B cell (primary cell): Measurements from ENCODE around the gene CTSG. TPM values are rescaled to one million over a fixed set of nuclear protein-coding genes. Genes with fewer than 3 reads are reported as not detected.

Source experiments
- ATAC-seq: fragments of 200-7000 bp; cut with Tn5 transposase; one replicate; pipeline ENCODE4 v1.10.0; 2021; ENCODE audit warnings: low read depth, mild to moderate bottlenecking, moderate number of reproducible peaks, moderate library complexity
- CTCF ChIA-PET: fragments of 350-600 bp; sonication (Branson Sonifier 250); formaldehyde crosslinking; loops from one replicate; lab custom pipeline; 2021; ENCODE audit warnings: antibody characterized with exemption, inconsistent platforms; lab: Charles Lee
- POLR2A ChIA-PET: fragments of 350-600 bp; sonication (Branson Sonifier 250); formaldehyde crosslinking; loops from one replicate; lab custom pipeline; 2021; ENCODE audit warnings: antibody characterized with exemption; lab: Charles Lee
- DNase-seq: peaks from one replicate; pipeline ENCODE4 v3.0.0; 2013
- H2AFZ ChIP-seq: 2 replicates; pipeline ENCODE4 v1.6.1; 2012; ENCODE audit warnings: mild to moderate bottlenecking, low read depth, low read length; ENCODE audit not compliant: insufficient read depth, poor library complexity, severe bottlenecking
- H3K27ac ChIP-seq, 2 donors: 1 replicate in 1 of 2; 2 replicates in 1 of 2; pipeline ENCODE4 v1.5.1; 2012 to 2013; ENCODE audit warnings: low read length in 2 of 2, mild to moderate bottlenecking in 2 of 2, moderate library complexity in 1 of 2
- H3K27me3 ChIP-seq, 4 experiments: fragments of 200-600 bp in 1 of 4; sonication (generic) in 1 of 4; replicated peaks in 1 of 4; 1 replicate in 2 of 4; 2 replicates in 2 of 4; pipeline versions ENCODE4 v1.6.1 to v1.7.0; 2013 to 2016; ENCODE audit warnings: low read length in 3 of 4, mild to moderate bottlenecking in 2 of 4, mixed read lengths in 1 of 4, moderate library complexity in 1 of 4; ENCODE audit not compliant: insufficient read depth in 4 of 4, control insufficient read depth in 3 of 4; ENCODE audit errors: control extremely low read depth in 1 of 4
- H3K36me3 ChIP-seq, 2 experiments: replicated peaks in 1 of 2; 1 replicate in 1 of 2; 2 replicates in 1 of 2; pipeline versions ENCODE4 v1.6.1 to v1.7.1; 2013; ENCODE audit warnings: low read length in 1 of 2; ENCODE audit not compliant: insufficient read depth in 2 of 2, control insufficient read depth in 1 of 2; ENCODE audit errors: control extremely low read depth in 1 of 2, extremely low read depth in 1 of 2
- H3K4me1 ChIP-seq, 2 donors: fragments of 200-600 bp in 1 of 2; sonication (generic) in 1 of 2; 1 replicate in 1 of 2; 2 replicates in 1 of 2; pipeline versions ENCODE4 v1.5.1 to v1.6.1; 2013 to 2017; ENCODE audit warnings: low read length in 2 of 2; ENCODE audit not compliant: control insufficient read depth in 2 of 2, insufficient read depth in 2 of 2
- H3K4me2 ChIP-seq: replicated peaks from 2 replicates; pipeline ENCODE3; 2012; ENCODE audit warnings: mild to moderate bottlenecking, low read depth, low read length; ENCODE audit not compliant: poor library complexity, severe bottlenecking
- H3K4me3 ChIP-seq, 5 experiments: fragments of 200-600 bp in 1 of 5; sonication (generic) in 1 of 5; 1 replicate in 3 of 5; 2 replicates in 2 of 5; pipeline versions ENCODE4 v1.5.1 to v1.7.0; 2011 to 2016; ENCODE audit warnings: low read length in 4 of 5, mild to moderate bottlenecking in 4 of 5, low read depth in 2 of 5, control low read depth in 1 of 5, moderate library complexity in 1 of 5; ENCODE audit not compliant: insufficient read depth in 1 of 5; ENCODE audit errors: control extremely low read depth in 1 of 5, extremely low read depth in 1 of 5
- H3K79me2 ChIP-seq: fragments of 200-600 bp; sonication (generic); one replicate; pipeline ENCODE4 v1.6.0; 2016; ENCODE audit warnings: low read length; ENCODE audit not compliant: control insufficient read depth, insufficient read depth
- H3K9ac ChIP-seq: fragments of 200-600 bp; sonication (generic); 2 replicates; pipeline ENCODE4 v1.6.1; 2017; ENCODE audit warnings: mild to moderate bottlenecking, low read length, moderate library complexity
- H3K9me3 ChIP-seq, 3 donors: one replicate each; pipeline versions ENCODE4 v1.6.1 to v1.7.1; 2013; ENCODE audit warnings: low read length in 2 of 3; ENCODE audit not compliant: control insufficient read depth in 2 of 3, insufficient read depth in 1 of 3; ENCODE audit errors: control extremely low read depth in 1 of 3
- H4K20me1 ChIP-seq: 2 replicates; pipeline ENCODE4 v1.6.0; 2012; ENCODE audit warnings: mild to moderate bottlenecking, low read length; ENCODE audit not compliant: insufficient read depth, control insufficient read depth, poor library complexity, severe bottlenecking
- H3K27ac Mint-ChIP-seq: one replicate; pipeline ENCODE4 v1.8.0; 2021; ENCODE audit warnings: mixed read lengths
- H3K27me3 Mint-ChIP-seq: one replicate; pipeline ENCODE4 v1.8.0; 2021; ENCODE audit warnings: mixed read lengths
- H3K4me1 Mint-ChIP-seq: one replicate; pipeline ENCODE4 v1.8.0; 2021; ENCODE audit warnings: mixed read lengths
- H3K4me3 Mint-ChIP-seq: one replicate; pipeline ENCODE4 v1.8.0; 2021; ENCODE audit warnings: mixed read lengths
- H3K9me3 Mint-ChIP-seq: one replicate; pipeline ENCODE4 v1.8.0; 2022; ENCODE audit warnings: mixed read lengths; ENCODE audit not compliant: insufficient read depth
- CTCF ChIP-seq: fragments of 200-600 bp; IDR thresholded peaks from one replicate; pipeline ENCODE4 v1.8.0; 2022; ENCODE audit warnings: antibody characterized with exemption, mild to moderate bottlenecking
- EZH2 ChIP-seq: IDR thresholded peaks from 2 replicates; pipeline ENCODE4 v1.6.1; 2012; ENCODE audit warnings: borderline replicate concordance, low read depth, mild to moderate bottlenecking, moderate library complexity, low read length; ENCODE audit not compliant: insufficient read depth, poor library complexity, severe bottlenecking
- WGBS: methylation state at CpG from one replicate; pipeline ENCODE4 v1.1.5; 2013; ENCODE audit warnings: missing lambda C conversion rate; ENCODE audit not compliant: insufficient coverage; 5-methylcytosine and 5-hydroxymethylcytosine counted together
- intact Hi-C: fragments of 100-400 bp; cut with micrococcal nuclease; formaldehyde crosslinking; loops from one replicate; pipeline ENCODE4 v1.10.0; 2022
- polyA plus RNA-seq: library from polyadenylated mRNA; depleted of rRNA; stranded (reverse); fragments of >200 nt; gene quantifications from 2 replicates; pipeline ENCODE4 v1.2.3, GENCODE V29; 2012
- total RNA-seq, 2 donors: library from RNA; stranded (reverse); fragments of 120-200 nt in 1 of 2; gene quantifications; 1 replicate in 1 of 2; 2 replicates in 1 of 2; pipeline versions ENCODE4 v1.2.3 to v1.2.4, GENCODE V29; 2013 to 2022

The CTSG gene
- total and polyA plus RNA-seq, 2 donors (not counting 1 experiment from before 2014, with no cell fraction given), result not detected

- WGBS, result no CpG with 5 or more reads among the region's 2 CpGs
- intact Hi-C loops, result no loop called here
- H3K27ac Mint-ChIP-seq, result peak within 1 kb of the TSS; percentile 52
Observed at GRCh38 chr14:24609655-24610344, 33.8 kb upstream of the CTSG start, which contains the start of gene GZMH. Gene GZMH (minus strand): TSS chr14:24609685. CDS start chr14:24609613, 72 bp downstream.

More at GRCh38 chr14:24609655-24610344, 33.8 kb upstream of the CTSG start, which contains the start of gene GZMH:
- CTCF ChIA-PET, result interaction anchor here (7.6 kb wide), 1 partner anchor 70 kb away, joined by 74 read pairs; no protein-coding TSS in a partner anchor
- H3K4me1 ChIP-seq, result peaks cover 25 to 27% of the 10 kb centered on the region in 2 donors
- peaks cover 4% of the 10 kb centered on the region for H3K27me3 Mint-ChIP-seq
- no peaks in the 10 kb centered on the region for H3K9me3 Mint-ChIP-seq
- H4K20me1 ChIP-seq, result no peaks in the 10 kb centered on the region
- DNase-seq, result no peak
- peaks cover 42% of the 10 kb centered on the region for H3K4me1 Mint-ChIP-seq
- H3K79me2 ChIP-seq, result no peaks in the 10 kb centered on the region
- no peaks in the 10 kb centered on the region for H3K27me3 ChIP-seq
- no peak for ATAC-seq
- H3K27ac ChIP-seq, result no peak within 1 kb of the TSS
- no peak within 1 kb of the TSS for H3K4me3 Mint-ChIP-seq
- H2AFZ ChIP-seq, result peak within 1 kb of the TSS; percentile 21
- TF ChIP-seq CTCF, result no peak
- no peak for TF ChIP-seq EZH2
- H3K9ac ChIP-seq, result no peak within 1 kb of the TSS
- POLR2A ChIA-PET, result no interaction called here
- H3K4me3 ChIP-seq, result no peak within 1 kb of the TSS
- H3K36me3 ChIP-seq, result no peaks in the 10 kb centered on the region
- no peak within 1 kb of the TSS for H3K4me2 ChIP-seq
- H3K9me3 ChIP-seq, result no peaks in the 10 kb centered on the region
